Jurkat, Clone E6-1 (cell line): ENCODE measurements around the gene C16orf86.

Source experiments
- DNase-seq: peaks from one replicate; pipeline ENCODE4 v3.0.0-alpha.2; 2011; ENCODE audit warnings: low read depth, low spot score
- H3K4me3 ChIP-seq: 2 replicates; pipeline ENCODE4 v1.5.1; 2011; ENCODE audit warnings: mild to moderate bottlenecking, low read length, control low read depth, moderate library complexity

Gene C16orf86

DNA sequence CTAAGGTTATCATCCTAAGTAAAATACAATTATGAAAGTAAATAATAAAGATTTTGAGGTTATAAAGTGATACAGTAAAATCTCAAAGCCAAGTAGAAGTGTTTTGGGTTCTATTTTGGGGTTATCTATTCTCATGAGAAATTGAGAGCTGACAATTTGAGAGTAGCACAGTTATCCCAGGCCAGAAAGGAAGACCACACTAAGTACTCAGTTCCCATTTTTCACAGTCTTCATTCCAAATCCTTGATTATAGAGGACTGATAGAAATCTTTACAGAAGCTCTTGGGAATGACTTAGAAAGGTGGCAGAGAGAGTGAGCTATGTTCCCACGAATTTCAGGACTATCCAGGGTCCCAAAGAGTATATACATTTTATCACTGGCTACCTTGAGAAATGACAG is 47.9 kb downstream of the C16orf86 start:
- DNase-seq: no peak
- no peak overlapping the region for H3K4me3 ChIP-seq

GRCh38 chr16:67716097-67716496 is 49.5 kb downstream of the C16orf86 start:
- no peak overlapping the region for H3K4me3 ChIP-seq
- DNase-seq: no peak
